Left ventricle myocardium inferior (tissue), 1 donor: ENCODE data around the gene CIDEA. TPM values are rescaled to one million over a fixed set of nuclear protein-coding genes. Genes with fewer than 3 reads are reported as not detected.

Experiments used
- DNase-seq: peaks from one replicate; pipeline ENCODE4 v3.0.0-alpha.2; 2020
- H3K27ac ChIP-seq: fragments of 200-600 bp; replicated peaks from 2 replicates; pipeline ENCODE4 v1.8.0; 2021
- H3K27me3 ChIP-seq: fragments of 200-600 bp; 2 replicates; pipeline ENCODE4 v1.8.0; 2021; ENCODE audit warnings: low read depth
- H3K36me3 ChIP-seq: fragments of 200-600 bp; 2 replicates; pipeline ENCODE4 v1.8.0; 2021
- H3K4me1 ChIP-seq: fragments of 200-600 bp; 2 replicates; pipeline ENCODE4 v1.8.0; 2021
- H3K4me3 ChIP-seq: fragments of 200-600 bp; 2 replicates; pipeline ENCODE4 v1.8.0; 2021; ENCODE audit warnings: mild to moderate bottlenecking, moderate library complexity
- H3K9me3 ChIP-seq: fragments of 200-600 bp; replicated peaks from 2 replicates; pipeline ENCODE4 v1.8.0; 2021
- CTCF ChIP-seq: fragments of 200-600 bp; IDR thresholded peaks from 2 replicates; pipeline ENCODE4 v1.8.0; 2021; ENCODE audit warnings: antibody characterized with exemption, mild to moderate bottlenecking, borderline replicate concordance
- intact Hi-C: fragments of 100-400 bp; cut with micrococcal nuclease; formaldehyde crosslinking; loops from one replicate; pipeline ENCODE4 v1.11.0; 2022
- total RNA-seq: library from RNA; stranded (reverse); fragmentation: NEBNext Ultra II Directional; extraction: Animal tissue kit (Norgen Biotek cat#: 25700); gene quantifications from one replicate; pipeline ENCODE4 v1.2.1, GENCODE V29; 2021
- donor health status: DM: no; HTN: yes; CAD: no; lungs with severe emphysema.

CIDEA gene
- total RNA-seq, 1 donor from 2014 or later, result 0.33 TPM

GRCh38 chr18:12279781-12280531 is 25.8 kb downstream of the CIDEA start:
- TF ChIP-seq CTCF, result no peak
- H3K4me3 ChIP-seq, result peak overlapping the region; percentile 63
- no peaks in the 10 kb centered on the region for H3K27me3 ChIP-seq
- H3K4me1 ChIP-seq, result peaks cover 39% of the 10 kb centered on the region
- peak overlapping the region; percentile 94 for H3K27ac ChIP-seq
- H3K36me3 ChIP-seq, result no peaks in the 10 kb centered on the region
- no peak for DNase-seq
- intact Hi-C loops, result no loop called here
- no peaks in the 10 kb centered on the region for H3K9me3 ChIP-seq

GRCh38 chr18:12281861-12282260 is 27.7 kb downstream of the CIDEA start:
- no peak overlapping the region for H3K27ac ChIP-seq
- H3K4me1 ChIP-seq, result peaks cover 39% of the 10 kb centered on the region
- H3K27me3 ChIP-seq, result no peaks in the 10 kb centered on the region
- DNase-seq, result no peak
- no peaks in the 10 kb centered on the region for H3K36me3 ChIP-seq
- no peak for TF ChIP-seq CTCF
- H3K4me3 ChIP-seq, result no peak overlapping the region
- intact Hi-C loops, result no loop called here
- H3K9me3 ChIP-seq, result no peaks in the 10 kb centered on the region

- DNase-seq, result no peak
- no peak for TF ChIP-seq CTCF
- Histone ChIP-seq H3K27me3 (no peaks in the 10 kb centered on the region), H3K4me3 (no peak overlapping the region), H3K9me3 (no peaks in the 10 kb centered on the region), H3K36me3 (no peaks in the 10 kb centered on the region), H3K4me1 (peaks cover 44% of the 10 kb centered on the region), H3K27ac (no peak overlapping the region)
- intact Hi-C loops, result no loop called here
Observed at GRCh38 chr18:12282442-12283039, 28.4 kb downstream of the CIDEA start.

- TF ChIP-seq CTCF, result no peak
- no peaks in the 10 kb centered on the region for H3K36me3 ChIP-seq
- H3K27ac ChIP-seq, result no peak overlapping the region
- H3K4me3 ChIP-seq, result no peak overlapping the region
- no peak for DNase-seq
- no peaks in the 10 kb centered on the region for H3K9me3 ChIP-seq
- intact Hi-C loops, result no loop called here
- H3K4me1 ChIP-seq, result peaks cover 44% of the 10 kb centered on the region
- no peaks in the 10 kb centered on the region for H3K27me3 ChIP-seq
Observed at GRCh38 chr18:12283256-12283655, 29.1 kb downstream of the CIDEA start.

- Histone ChIP-seq H3K9me3 (no peaks in the 10 kb centered on the region), H3K4me1 (peaks cover 44% of the 10 kb centered on the region), H3K36me3 (no peaks in the 10 kb centered on the region), H3K27me3 (no peaks in the 10 kb centered on the region), H3K4me3 (no peak overlapping the region), H3K27ac (peak overlapping the region; percentile 27)
- TF ChIP-seq CTCF, result no peak
- intact Hi-C loops, result no loop called here
- no peak for DNase-seq
Observed at GRCh38 chr18:12283666-12284065, 29.5 kb downstream of the CIDEA start.
